Measurements from ENCODE around the gene LORICRIN. TPM values are rescaled to one million over a fixed set of nuclear protein-coding genes. Genes with fewer than 3 reads are reported as not detected.

The LORICRIN gene
- total RNA-seq, 1 donor from 2014 or later = 39.6 TPM

DNA sequence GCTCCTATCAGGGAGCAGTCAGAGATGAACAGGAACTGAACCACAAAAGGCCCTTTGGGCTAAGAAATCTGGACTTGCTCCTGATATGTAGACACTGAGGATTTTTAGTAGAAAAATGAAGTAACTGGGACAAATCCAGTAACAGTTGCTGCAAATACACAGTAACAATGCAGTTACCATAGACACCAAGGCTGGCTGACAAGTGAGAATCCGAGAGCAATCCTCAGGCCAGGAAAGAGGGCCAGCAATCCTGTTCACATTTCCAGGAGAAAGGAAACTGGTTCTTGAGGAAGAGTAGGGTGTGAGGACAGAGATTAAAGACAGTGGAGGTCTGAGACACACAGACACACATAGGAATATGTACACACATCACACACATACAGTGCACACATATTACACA lies 9.3 kb upstream of the LORICRIN start:
- no peak for DNase-seq

DNA sequence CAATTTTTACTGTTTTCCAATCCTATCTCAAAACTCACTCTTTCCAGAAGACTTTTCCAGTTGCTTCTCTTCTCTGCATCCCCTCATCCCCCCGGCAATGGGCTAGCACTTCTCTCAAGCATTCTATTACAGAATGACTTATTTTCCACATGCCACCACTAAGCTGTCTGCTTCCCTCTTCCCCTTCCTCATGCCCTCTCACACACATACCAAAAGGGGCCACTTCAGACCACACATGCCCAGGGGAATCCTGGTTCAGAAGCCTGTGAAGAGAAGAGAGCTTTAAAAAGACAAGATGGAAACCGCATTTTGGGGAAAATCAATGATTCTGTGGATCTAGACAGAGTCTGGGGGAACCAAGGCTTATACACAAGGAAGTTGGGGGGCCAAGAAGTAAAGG lies 8.4 kb upstream of the LORICRIN start:
- no peak for DNase-seq

DNA sequence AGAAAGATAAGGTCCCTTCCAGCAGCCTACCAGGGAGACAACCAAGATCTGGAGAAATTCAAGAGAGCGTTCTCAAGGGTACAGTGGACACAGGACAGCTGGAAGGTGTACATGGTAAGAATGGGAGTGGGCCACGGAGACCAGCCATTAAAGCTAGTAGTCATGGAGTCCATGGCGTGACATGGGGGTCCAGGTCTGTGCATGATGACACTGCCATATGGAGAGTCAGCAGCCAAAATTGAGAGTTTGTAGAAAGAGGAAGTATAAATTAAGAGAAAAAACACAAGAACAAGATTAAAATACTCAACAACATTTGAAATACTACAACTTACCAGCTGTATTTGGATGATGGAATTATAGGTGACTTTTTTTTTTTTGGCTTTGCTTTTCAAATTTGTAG lies 7.9 kb upstream of the LORICRIN start:
- no peak for DNase-seq

DNA sequence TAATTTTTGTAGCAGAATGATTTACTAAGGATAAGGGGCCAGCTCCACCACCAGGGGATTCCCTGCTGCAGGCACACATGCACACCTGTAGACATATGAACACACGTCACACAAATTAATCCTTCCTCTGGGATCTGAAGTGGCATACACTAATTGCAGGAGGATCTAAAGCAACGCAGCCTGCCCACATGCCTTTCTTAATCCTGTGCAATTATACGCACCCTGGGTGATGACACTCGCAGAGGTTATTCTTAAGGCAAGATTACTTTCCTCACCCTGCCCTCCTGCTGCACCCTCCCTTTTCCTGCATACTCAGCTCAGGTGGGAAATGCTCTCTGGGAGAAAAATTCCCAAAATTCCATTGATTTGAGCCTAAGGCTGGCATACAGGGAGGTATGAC lies 7.5 kb upstream of the LORICRIN start:
- no peak for DNase-seq

DNA sequence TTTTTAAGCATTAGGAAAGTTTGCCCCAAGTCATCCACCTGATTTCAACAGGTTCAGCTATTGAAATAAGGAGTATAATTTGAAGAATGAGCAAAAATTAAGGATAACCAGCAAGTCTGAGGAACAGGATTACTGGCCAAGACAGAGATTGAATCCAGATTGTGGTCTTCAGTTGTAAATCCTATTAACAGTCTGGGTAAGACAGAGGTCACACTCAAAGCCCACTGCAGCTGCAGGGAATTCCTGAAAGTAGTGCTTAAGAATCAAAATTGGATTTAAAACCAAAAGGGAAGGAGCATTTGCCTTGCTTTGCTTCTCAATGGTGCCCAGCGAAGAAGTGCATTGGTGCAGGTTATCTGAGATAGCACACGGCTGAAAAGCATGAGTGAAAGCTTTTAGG lies 6.4 kb upstream of the LORICRIN start:
- no peak for DNase-seq

DNA sequence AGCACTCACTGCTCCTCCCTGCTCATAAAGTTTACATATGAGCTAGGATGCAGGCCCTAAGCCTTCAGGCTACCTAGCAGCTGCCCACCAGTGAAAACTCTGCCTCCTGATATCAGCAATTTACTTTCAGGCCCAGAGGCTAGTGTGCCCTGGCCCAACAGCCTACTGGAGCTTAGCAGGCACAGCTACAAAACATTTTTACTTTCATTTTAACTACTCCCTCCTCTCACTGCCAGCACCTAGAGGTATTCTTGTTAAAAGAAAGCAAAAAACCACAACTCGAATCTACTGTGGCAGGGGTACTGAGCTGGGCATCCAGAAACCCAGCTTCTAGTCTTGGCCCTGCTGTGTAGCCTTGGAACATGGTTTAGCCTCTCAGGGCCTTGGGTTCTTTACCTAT lies 5.8 kb upstream of the LORICRIN start:
- DNase-seq = no peak

DNA sequence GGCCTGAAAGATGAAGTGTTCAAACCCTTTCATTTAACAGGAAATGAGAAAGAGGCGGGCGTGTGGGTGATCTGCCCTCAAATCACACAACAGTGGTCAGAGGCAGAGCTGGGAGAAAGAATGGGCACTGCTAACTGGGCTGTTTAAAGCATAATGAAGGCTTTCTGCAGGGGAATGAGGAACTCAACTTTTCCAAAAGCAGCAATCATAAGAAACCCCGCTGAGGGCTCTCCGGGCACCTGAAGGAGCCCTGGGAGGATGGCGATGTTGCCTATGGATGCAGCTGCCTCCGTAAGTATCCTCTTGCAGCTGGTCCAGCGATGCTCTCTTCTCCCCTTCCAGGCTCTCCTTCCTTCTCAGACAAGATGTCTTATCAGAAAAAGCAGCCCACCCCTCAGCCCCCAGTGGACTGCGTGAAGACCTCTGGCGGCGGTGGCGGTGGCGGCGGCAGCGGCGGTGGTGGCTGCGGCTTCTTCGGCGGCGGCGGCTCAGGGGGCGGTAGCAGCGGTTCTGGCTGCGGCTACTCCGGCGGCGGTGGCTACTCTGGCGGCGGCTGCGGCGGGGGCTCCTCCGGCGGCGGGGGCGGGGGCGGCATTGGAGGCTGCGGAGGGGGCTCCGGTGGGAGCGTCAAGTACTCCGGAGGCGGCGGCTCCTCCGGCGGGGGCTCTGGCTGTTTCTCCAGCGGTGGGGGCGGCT lies 1.2 kb downstream of the LORICRIN start:
- no peak for DNase-seq

DNA sequence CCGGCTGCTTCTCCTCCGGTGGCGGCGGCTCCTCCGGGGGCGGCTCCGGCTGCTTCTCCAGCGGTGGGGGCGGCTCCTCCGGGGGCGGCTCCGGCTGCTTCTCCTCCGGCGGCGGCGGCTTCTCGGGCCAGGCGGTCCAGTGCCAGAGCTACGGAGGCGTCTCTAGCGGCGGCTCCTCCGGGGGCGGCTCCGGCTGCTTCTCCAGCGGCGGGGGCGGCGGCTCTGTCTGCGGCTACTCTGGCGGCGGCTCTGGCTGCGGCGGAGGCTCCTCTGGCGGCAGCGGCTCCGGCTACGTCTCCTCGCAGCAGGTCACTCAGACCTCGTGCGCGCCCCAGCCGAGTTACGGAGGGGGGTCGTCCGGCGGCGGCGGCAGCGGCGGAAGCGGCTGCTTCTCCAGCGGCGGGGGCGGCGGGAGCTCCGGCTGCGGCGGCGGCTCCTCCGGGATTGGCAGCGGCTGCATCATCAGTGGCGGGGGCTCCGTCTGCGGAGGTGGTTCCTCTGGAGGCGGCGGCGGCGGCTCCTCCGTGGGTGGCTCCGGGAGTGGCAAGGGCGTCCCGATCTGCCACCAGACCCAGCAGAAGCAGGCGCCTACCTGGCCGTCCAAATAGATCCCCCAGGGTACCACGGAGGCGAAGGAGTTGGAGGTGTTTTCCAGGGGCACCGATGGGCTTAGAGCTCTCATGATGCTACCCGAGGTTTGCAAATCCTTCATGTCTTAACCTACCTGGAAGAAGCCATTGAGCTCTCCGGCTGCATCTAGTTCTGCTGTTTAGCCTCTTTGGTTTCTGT lies 2.0 kb downstream of the LORICRIN start:
- no peak for DNase-seq

DNA sequence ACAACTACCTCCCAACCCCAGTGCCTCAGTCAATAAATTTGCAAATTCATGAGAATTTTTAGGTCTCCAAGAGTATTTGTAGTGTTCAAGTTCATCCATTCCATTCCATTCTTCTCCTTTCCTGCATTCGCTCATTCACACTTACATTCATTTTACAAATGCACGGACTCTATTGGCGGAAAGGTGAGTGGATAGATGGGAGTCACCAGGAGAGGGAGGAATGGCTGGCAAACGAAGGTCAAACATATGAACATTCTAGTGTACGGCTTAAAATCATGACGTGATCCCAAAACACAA lies 2.5 kb downstream of the LORICRIN start:
- no peak for DNase-seq

DNA sequence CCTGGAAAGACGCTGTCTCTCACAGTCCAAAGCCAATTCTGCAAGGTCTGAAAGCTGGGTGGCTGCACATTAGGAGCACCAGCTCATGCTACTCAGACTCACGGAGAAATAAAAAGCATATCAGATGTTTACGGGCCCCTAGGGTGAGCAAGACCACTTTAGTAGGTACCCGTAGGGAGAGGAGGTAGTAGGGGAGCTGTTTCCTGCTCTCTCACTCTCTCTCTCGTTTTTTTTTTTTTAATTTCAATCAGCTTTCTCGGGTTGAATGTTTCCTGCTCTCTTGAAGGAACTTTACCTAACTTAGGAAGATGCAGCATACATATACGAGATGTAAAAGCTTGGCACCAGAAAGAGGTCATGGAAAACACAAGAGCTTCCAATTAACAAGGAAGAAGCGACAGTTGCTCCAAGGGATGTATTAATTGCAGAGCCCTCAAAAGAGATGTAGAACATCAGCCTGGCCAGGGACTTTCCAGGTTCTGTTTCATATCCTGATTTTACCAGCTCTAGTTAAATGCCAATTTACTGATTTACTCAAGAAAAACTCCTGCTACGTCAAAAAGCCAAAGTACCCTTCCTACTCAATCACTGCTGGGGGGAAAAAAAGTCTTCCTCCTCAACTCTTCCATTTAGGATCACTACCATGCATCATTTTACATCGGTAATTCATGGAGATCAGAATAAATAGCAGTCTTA lies 3.1 kb downstream of the LORICRIN start:
- no peak for DNase-seq

DNA sequence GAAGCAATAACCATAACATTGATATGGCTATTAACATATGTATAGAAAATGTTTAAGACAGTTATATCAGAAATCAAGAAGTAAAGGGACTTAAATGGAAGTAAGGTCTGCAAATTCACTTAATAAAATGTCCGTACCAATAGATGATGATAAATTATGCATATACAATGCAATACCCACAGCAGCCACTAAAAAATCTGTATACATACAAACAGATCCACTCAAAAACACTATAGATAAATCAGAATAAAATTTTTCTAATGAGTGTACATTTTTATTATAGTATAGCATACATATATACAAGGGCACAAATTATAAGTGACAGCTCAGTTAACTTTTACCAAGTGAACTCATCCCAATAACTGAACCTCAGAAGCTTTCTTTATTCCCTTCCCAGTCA lies 6.0 kb downstream of the LORICRIN start:
- DNase-seq = no peak

DNA sequence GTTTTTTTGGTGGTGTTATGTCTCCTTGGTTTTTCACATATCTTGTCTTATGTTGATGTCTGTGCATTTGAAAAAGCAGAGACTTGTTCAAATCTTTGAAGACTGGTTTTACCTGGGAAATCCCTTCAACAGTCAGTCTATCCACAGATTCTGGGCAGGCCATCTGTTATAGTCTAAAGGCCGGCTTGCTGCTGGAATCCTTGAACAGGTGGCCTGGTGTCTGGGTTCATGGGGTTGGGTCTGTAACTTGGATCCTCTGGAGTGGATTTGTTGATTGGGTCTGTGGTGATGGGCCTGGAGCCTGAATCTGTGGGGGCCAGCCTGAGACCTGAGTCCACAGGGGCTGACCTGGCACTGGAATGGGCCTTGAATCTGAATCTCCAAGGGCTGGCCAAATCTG lies 12.2 kb downstream of the LORICRIN start:
- DNase-seq = no peak

DNA sequence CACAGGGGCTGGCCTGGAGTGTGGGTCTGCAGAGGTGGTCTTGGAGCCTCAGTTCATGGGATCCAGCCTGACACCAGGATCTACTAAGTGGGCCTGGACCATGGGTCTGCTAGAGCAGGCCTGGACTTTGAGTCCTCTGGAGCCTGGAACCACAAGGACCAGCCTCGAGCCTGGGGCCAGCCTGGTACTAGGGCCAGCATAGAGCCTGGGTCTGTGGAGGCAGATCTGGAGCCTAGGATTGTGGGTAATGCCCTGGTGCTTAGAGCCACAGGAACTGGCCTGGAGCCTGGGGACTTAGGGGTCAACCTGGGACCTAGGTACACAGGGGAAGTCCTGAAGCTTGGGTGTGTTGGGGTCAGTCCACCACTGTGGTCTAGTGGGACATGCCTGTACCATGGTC lies 12.7 kb downstream of the LORICRIN start:
- DNase-seq = no peak

DNA sequence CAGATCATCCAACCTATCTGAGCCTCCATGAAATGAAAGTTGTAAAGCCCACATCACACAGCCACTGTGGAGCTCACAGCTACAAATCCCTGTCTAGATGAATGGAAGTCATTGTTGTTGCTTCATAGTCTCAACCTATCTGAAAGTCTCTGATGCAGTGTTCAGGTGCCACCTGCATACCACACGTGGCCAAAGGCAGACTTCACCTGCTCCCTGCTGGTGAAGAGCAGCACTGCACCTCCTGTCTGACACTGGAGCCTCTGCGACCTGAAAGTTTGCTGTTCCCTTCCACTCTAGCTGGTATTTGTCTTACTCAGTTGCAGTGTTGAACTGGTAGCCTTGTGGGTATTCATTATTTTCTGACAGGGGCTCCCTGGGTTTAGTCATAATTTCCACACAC lies 18.4 kb downstream of the LORICRIN start:
- no peak for DNase-seq

DNA sequence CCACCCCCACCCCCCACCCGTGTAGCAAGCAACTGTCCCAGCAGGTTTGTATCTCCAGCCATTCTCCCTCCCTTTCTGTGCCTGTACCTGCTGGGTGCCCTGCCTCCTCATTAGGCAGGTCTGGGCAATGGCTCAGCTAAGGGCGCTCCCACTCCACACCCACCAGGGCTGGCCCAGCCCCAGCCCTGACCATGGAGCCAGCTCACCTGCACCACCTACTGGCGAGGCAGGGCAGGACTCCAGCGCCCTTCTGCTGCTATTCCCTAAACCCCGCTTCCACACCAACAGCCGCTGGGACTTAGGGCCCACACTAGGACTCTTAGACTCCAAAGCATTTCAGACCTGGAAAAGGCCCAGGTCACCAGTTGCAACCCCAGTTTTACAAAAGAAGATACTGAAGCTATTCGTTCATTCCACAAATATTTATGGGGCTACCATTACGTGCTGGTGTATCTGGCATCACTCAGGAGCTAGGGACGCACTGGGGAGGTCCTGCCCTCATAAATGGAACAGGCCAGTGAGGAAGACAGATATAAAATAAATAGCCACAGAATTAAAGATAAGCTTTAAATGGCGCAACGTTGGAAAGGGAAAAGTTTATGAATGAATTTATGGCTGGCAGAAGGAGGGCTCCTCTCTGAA lies 29.3 kb downstream of the LORICRIN start:
- DNase-seq = no peak

DNA sequence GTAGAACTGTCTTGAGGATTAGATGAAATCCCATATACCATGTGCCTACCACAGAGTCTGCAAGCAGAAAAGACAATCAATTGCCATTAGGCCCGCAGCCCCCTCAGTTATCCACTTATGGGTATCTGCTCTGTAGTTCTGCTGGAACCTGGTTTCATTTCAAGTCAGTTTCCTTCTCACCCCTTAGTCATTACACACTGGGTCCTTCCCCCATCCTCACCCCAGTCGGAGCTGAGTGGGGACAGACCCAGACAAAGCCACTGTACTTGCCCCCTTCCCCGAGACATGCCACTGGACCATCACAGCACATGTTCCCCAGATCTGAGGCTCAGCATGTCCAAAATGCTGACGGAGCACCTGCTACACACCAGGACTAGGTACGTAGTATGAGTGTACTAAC lies 32.0 kb downstream of the LORICRIN start:
- no peak for DNase-seq

DNA sequence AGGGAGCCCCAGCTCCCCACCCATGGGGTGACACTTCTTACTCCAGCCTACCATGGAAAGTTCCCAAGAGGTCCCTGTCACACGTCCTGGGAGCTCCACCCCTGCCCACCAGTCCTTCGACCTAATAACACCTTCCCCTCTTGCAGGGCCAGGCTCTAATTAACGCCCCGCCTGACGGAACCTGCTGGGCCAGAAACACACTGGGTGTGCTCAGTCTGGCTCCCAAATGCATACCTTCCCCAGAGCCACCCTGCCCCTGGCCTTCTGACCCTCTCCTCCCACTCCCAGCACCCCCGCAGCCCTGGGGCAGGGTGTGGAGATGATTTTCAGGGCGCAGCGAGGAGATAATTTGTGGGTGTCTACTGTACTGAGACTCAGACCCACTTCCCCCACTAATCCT lies 32.7 kb downstream of the LORICRIN start:
- DNase-seq = no peak

DNA sequence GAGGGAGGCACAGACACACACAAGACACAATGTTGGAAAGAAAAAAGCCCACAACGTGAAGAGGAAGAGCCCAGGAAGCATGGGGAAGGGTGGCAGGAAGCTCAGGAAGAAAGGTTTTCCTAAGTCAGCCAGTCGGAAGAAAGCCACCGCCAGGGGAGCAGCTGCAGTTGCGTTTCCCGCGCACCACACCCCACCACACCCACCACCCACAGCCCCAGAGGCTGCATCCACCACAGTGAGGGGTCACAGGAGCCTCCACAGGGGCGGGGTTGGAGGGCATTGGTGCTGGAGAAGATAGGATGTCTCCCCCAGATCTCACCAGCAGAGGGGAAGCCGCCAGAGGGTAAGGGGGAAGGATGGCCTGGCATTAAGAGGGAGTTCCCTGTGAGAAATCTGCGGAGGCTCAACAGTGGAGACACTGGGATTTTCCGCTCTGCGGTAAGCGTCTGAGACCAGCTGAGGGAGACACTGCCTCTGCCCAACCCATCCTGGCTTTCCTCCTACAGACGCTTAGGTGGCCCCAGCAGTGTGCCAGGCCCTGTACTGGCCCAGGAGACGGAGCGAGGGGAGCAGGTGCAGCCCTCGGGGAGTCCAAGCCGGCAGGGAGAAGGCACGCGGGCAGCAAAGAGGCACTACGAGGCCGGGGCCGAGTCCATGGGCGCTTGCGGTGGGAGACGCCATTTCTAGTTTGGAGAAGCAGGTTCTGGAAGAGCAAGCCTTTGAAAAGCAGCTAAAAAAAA lies 33.4 kb downstream of the LORICRIN start:
- DNase-seq = no peak

DNA sequence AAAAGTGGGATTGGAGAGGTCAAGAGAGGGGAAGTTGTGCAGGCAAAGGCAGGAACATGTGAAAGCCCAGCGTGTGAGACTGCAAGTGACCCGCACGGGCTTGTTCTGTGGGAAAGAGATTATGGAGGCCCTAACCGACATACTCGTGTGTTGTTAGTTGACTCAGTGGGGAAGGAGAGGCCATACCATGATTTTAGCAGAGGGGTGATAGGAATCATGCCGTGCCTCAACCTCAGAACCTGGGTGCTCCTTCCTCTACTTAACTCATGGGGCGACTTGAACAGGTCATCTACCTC lies 33.9 kb downstream of the LORICRIN start:
- no peak for DNase-seq

DNA sequence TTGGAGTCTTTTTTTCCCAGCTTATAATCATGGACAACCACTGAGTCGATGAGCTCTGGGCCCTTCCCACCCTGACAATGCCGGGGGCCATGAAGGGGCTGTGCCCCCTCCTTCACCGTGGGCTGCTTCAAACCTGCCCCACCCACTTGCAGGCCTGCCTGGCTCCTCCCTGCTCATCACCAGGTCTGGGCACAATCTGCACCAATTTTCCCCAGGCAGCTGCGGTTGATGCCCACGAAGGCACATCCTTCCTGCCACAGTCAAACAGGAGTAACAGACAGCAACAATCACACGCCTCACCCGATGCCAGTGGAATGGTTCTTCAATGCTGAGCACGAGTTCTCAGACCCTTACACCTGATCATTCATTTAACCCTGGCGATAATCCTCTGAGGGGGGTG lies 34.4 kb downstream of the LORICRIN start:
- no peak for DNase-seq

DNA sequence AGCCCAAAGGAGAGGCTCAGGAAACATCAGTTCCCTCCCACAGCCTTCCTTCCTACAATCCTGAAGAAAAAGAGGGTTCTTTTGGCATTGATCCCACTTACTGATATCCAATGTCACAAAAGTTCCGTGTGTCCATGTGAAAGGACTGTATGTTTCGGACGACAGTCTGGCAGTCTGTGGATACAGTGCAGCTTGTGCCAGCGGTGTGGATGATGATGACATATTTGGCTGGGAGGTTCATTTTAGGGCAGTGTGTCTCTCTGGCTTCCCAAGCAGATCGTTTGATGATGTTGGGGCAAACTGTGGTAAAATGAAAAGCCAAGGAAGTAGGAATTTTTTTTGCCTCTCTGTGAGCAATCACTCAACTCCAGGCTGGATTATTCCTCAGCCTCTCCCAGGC lies 42.8 kb downstream of the LORICRIN start:
- DNase-seq = no peak

DNA sequence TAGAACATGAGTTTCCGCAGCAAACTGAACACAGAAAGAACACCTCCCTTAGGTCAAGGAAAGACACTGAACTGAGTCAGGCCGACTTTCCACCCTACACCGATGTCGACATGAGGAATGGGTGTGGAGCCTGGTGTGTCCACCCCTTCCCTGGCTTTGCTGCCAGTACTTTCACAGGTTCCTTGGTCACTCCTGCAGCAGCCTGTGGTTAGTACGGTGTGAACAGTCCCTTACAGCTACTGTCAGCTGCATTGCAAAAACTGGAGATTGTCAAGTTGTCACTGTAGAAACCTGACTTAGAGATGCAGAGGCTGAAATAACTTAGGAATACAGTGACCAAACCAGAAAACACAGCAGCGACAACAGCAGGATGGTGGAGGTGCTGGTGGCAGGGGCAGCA lies 46.2 kb downstream of the LORICRIN start:
- no peak for DNase-seq

Measured in skin of body (tissue), 2 donors.